ENCODE results near the gene MAP7D1.

The MAP7D1 gene

GRCh38 chr1:36151134-36151844 lies 4.7 kb upstream of the MAP7D1 start:
- peak overlapping the region; percentile 88 to 99 (median 93) for H3K27ac Mint-ChIP-seq
- peaks cover 10% of the 10 kb centered on the region for H3K36me3 Mint-ChIP-seq (ENCODE audit: low read depth)
- no peaks in the 10 kb centered on the region for H3K9me3 Mint-ChIP-seq
- H3K27me3 Mint-ChIP-seq (ENCODE audit: low read depth), result peaks cover 3% of the 10 kb centered on the region
- H3K4me3 Mint-ChIP-seq, result peak overlapping the region; percentile 95 to 99 (median 97)
- no peak for TF ChIP-seq CTCF (IDR thresholded peaks at IDR 0.05; ENCODE audit: unreplicated experiment in 3 of 3)
- peaks cover 64% of the 10 kb centered on the region for H3K4me1 Mint-ChIP-seq

GRCh38 chr1:36151845-36152203 lies 4.1 kb upstream of the MAP7D1 start:
- no peak for TF ChIP-seq CTCF (IDR thresholded peaks at IDR 0.05; ENCODE audit: unreplicated experiment in 3 of 3)
- peaks cover 7% of the 10 kb centered on the region for H3K36me3 Mint-ChIP-seq (ENCODE audit: low read depth)
- peaks cover 64% of the 10 kb centered on the region for H3K4me1 Mint-ChIP-seq
- H3K27ac Mint-ChIP-seq, result peak overlapping the region; percentile 88 to 99 (median 91)
- H3K27me3 Mint-ChIP-seq (ENCODE audit: low read depth), result peaks cover 3% of the 10 kb centered on the region
- H3K4me3 Mint-ChIP-seq, result peak overlapping the region; percentile 15 to 65 (median 18)
- no peaks in the 10 kb centered on the region for H3K9me3 Mint-ChIP-seq

- Mint-ChIP-seq H3K36me3 (ENCODE audit: low read depth) (peaks cover 4% of the 10 kb centered on the region), H3K27ac (peak overlapping the region; percentile 97 to 98 (median 97)), H3K4me3 (peak overlapping the region; percentile 31 to 92 (median 66)), H3K27me3 (ENCODE audit: low read depth) (peaks cover 3% of the 10 kb centered on the region), H3K9me3 (no peaks in the 10 kb centered on the region), H3K4me1 (peaks cover 69% of the 10 kb centered on the region)
- no peak for TF ChIP-seq CTCF (IDR thresholded peaks at IDR 0.05; ENCODE audit: unreplicated experiment in 3 of 3)
These were observed 2.5 kb upstream of the MAP7D1 start for GRCh38 chr1:36153476-36153875.

- H3K27me3 Mint-ChIP-seq (ENCODE audit: low read depth), result peaks cover 3% of the 10 kb centered on the region
- H3K4me3 Mint-ChIP-seq, result peak overlapping the region; percentile 87 to 92 (median 90)
- no peak for TF ChIP-seq CTCF (IDR thresholded peaks at IDR 0.05; ENCODE audit: unreplicated experiment in 3 of 3)
- peak overlapping the region; percentile 97 to 98 (median 97) for H3K27ac Mint-ChIP-seq
- peaks cover 6% of the 10 kb centered on the region for H3K36me3 Mint-ChIP-seq (ENCODE audit: low read depth)
- H3K4me1 Mint-ChIP-seq, result peaks cover 68% of the 10 kb centered on the region
- H3K9me3 Mint-ChIP-seq, result no peaks in the 10 kb centered on the region
These were observed 1.6 kb upstream of the MAP7D1 start for GRCh38 chr1:36154335-36154734.

GRCh38 chr1:36154765-36155407 lies 1.1 kb upstream of the MAP7D1 start:
- peaks cover 10% of the 10 kb centered on the region for H3K36me3 Mint-ChIP-seq (ENCODE audit: low read depth)
- H3K27ac Mint-ChIP-seq, result peak overlapping the region; percentile 97 to 98 (median 97)
- TF ChIP-seq CTCF (IDR thresholded peaks at IDR 0.05; ENCODE audit: unreplicated experiment in 3 of 3), result no peak
- H3K27me3 Mint-ChIP-seq (ENCODE audit: low read depth), result peaks cover 3% of the 10 kb centered on the region
- peaks cover 67% of the 10 kb centered on the region for H3K4me1 Mint-ChIP-seq
- H3K9me3 Mint-ChIP-seq, result no peaks in the 10 kb centered on the region
- peak overlapping the region; percentile 87 to 92 (median 90) for H3K4me3 Mint-ChIP-seq
